ENCODE data around the gene USB1.

The USB1 gene

GRCh38 chr16:57995721-57996405, 5.3 kb upstream of the USB1 start:
- Histone ChIP-seq H3K4me1 (ENCODE audit: control insufficient read depth, insufficient read depth, low read length) (no peaks in the 10 kb centered on the region), H3K27ac (ENCODE audit: extremely low read depth, low read depth, low read length) (no peak overlapping the region), H3K9me3 (ENCODE audit: control insufficient read depth, insufficient read depth, low read depth, low read length) (no peaks in the 10 kb centered on the region), H3K36me3 (ENCODE audit: control insufficient read depth in 2 of 2, insufficient read depth in 1 of 2, low read length in 2 of 2) (peaks cover 0 to 40% of the 10 kb centered on the region in 2 experiments; a peak in 1 of 3 replicates), H3K4me3 (ENCODE audit: low read depth, low read length) (no peak overlapping the region)
- POLR2A ChIA-PET, result interaction anchor here (0.7 kb wide), 1 partner anchor 187 kb away, joined by 3 read pairs; no protein-coding TSS in a partner anchor
- CTCF ChIA-PET, result interaction anchor here (0.7 to 1.2 kb wide), 3 partner anchors 96 to 238 kb away, joined by 3 to 4 read pairs (median 3); no protein-coding TSS in a partner anchor
- TF ChIP-seq ZNF639 (tag by site-specific recombination; IDR thresholded peaks at IDR 0.05) (no peak), ZBTB8A (tag by site-specific recombination; IDR thresholded peaks at IDR 0.05) (no peak), ZNF571 (tag by site-specific recombination; IDR thresholded peaks at IDR 0.05) (no peak), ZBTB48 (tag by site-specific recombination; IDR thresholded peaks at IDR 0.05) (no peak), ZNF660 (tag by site-specific recombination; IDR thresholded peaks at IDR 0.05) (no peak)
- TF ChIP-seq, protein P1, sequence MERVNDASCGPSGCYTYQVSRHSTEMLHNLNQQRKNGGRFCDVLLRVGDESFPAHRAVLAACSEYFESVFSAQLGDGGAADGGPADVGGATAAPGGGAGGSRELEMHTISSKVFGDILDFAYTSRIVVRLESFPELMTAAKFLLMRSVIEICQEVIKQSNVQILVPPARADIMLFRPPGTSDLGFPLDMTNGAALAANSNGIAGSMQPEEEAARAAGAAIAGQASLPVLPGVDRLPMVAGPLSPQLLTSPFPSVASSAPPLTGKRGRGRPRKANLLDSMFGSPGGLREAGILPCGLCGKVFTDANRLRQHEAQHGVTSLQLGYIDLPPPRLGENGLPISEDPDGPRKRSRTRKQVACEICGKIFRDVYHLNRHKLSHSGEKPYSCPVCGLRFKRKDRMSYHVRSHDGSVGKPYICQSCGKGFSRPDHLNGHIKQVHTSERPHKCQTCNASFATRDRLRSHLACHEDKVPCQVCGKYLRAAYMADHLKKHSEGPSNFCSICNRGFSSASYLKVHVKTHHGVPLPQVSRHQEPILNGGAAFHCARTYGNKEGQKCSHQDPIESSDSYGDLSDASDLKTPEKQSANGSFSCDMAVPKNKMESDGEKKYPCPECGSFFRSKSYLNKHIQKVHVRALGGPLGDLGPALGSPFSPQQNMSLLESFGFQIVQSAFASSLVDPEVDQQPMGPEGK (tag by site-specific recombination; IDR thresholded peaks at IDR 0.05), result no peak

- no peak overlapping the region for H3K4me3 ChIP-seq (ENCODE audit: low read depth, low read length)
- H3K9me3 ChIP-seq (ENCODE audit: control insufficient read depth, insufficient read depth, low read depth, low read length), result no peaks in the 10 kb centered on the region
- H3K27ac ChIP-seq (ENCODE audit: extremely low read depth, low read depth, low read length), result no peak overlapping the region
- POLR2A ChIA-PET, result interaction anchor here (0.7 kb wide), 1 partner anchor 188 kb away, joined by 3 read pairs; no protein-coding TSS in a partner anchor
- CTCF ChIA-PET, result interaction anchor here (1.2 kb wide), 1 partner anchor 96 kb away, joined by 3 read pairs; no protein-coding TSS in a partner anchor
- H3K36me3 ChIP-seq (ENCODE audit: control insufficient read depth in 2 of 2, insufficient read depth in 1 of 2, low read length in 2 of 2), result peaks cover 0 to 40% of the 10 kb centered on the region in 2 experiments; a peak in 1 of 3 replicates
- no peaks in the 10 kb centered on the region for H3K4me1 ChIP-seq (ENCODE audit: control insufficient read depth, insufficient read depth, low read length)
- TF ChIP-seq ZNF626 (tag by site-specific recombination; IDR thresholded peaks at IDR 0.05) (no peak), ZNF670 (tag by site-specific recombination; IDR thresholded peaks at IDR 0.05; ENCODE audit: low read depth) (no peak), ZNF501 (tag by site-specific recombination; IDR thresholded peaks at IDR 0.05) (no peak), HOXD13 (CRISPR knock-in tag; IDR thresholded peaks at IDR 0.05; ENCODE audit: borderline replicate concordance) (no peak), REPIN1 (tag by site-specific recombination; IDR thresholded peaks at IDR 0.05; ENCODE audit: low read depth) (no peak), ATF2 (tag by site-specific recombination; IDR thresholded peaks at IDR 0.05; ENCODE audit: low read depth) (no peak), ZNF561 (tag by site-specific recombination; IDR thresholded peaks at IDR 0.05; ENCODE audit: borderline replicate concordance) (no peak), ZNF677 (tag by site-specific recombination; IDR thresholded peaks at IDR 0.05) (no peak), ZFP3 (tag by site-specific recombination; IDR thresholded peaks at IDR 0.05; ENCODE audit: low read depth) (no peak), ZNF558 (tag by site-specific recombination; IDR thresholded peaks at IDR 0.05) (no peak)
- TF ChIP-seq, protein P2, sequence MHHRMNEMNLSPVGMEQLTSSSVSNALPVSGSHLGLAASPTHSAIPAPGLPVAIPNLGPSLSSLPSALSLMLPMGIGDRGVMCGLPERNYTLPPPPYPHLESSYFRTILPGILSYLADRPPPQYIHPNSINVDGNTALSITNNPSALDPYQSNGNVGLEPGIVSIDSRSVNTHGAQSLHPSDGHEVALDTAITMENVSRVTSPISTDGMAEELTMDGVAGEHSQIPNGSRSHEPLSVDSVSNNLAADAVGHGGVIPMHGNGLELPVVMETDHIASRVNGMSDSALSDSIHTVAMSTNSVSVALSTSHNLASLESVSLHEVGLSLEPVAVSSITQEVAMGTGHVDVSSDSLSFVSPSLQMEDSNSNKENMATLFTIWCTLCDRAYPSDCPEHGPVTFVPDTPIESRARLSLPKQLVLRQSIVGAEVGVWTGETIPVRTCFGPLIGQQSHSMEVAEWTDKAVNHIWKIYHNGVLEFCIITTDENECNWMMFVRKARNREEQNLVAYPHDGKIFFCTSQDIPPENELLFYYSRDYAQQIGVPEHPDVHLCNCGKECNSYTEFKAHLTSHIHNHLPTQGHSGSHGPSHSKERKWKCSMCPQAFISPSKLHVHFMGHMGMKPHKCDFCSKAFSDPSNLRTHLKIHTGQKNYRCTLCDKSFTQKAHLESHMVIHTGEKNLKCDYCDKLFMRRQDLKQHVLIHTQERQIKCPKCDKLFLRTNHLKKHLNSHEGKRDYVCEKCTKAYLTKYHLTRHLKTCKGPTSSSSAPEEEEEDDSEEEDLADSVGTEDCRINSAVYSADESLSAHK (tag by site-specific recombination; IDR thresholded peaks at IDR 0.05), result no peak
- TF ChIP-seq, protein P3, sequence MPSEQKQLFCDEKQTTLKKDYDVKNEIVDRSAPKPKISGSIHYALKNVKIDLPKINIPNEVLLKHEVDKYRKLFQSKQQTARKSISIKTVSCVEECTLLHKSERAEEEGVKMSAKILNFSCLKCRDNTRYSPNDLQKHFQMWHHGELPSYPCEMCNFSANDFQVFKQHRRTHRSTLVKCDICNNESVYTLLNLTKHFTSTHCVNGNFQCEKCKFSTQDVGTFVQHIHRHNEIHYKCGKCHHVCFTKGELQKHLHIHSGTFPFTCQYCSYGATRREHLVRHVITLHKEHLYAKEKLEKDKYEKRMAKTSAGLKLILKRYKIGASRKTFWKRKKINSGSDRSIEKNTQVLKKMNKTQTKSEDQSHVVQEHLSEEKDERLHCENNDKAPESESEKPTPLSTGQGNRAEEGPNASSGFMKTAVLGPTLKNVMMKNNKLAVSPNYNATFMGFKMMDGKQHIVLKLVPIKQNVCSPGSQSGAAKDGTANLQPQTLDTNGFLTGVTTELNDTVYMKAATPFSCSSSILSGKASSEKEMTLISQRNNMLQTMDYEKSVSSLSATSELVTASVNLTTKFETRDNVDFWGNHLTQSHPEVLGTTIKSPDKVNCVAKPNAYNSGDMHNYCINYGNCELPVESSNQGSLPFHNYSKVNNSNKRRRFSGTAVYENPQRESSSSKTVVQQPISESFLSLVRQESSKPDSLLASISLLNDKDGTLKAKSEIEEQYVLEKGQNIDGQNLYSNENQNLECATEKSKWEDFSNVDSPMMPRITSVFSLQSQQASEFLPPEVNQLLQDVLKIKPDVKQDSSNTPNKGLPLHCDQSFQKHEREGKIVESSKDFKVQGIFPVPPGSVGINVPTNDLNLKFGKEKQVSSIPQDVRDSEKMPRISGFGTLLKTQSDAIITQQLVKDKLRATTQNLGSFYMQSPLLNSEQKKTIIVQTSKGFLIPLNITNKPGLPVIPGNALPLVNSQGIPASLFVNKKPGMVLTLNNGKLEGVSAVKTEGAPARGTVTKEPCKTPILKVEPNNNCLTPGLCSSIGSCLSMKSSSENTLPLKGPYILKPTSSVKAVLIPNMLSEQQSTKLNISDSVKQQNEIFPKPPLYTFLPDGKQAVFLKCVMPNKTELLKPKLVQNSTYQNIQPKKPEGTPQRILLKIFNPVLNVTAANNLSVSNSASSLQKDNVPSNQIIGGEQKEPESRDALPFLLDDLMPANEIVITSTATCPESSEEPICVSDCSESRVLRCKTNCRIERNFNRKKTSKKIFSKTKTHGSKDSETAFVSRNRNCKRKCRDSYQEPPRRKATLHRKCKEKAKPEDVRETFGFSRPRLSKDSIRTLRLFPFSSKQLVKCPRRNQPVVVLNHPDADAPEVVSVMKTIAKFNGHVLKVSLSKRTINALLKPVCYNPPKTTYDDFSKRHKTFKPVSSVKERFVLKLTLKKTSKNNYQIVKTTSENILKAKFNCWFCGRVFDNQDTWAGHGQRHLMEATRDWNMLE (tag by site-specific recombination; conservative IDR thresholded peaks at IDR 0.05; ENCODE audit: low read depth), result no peak
These were observed 4.6 kb upstream of the USB1 start for GRCh38 chr16:57996406-57997175.

Measured in HEK293 (cell line).